SH-SY5Y (cell line): Measurements from ENCODE around the gene EMILIN1.

Experiments used
- GATA2 ChIP-seq: IDR thresholded peaks from 2 replicates; pipeline ENCODE4 v1.6.1; 2011; ENCODE audit warnings: mild to moderate bottlenecking, low read depth, low read length
- GATA3 ChIP-seq: IDR thresholded peaks from 2 replicates; pipeline ENCODE4 v1.6.1; 2011; ENCODE audit warnings: low read depth, mild to moderate bottlenecking, low read length, moderate library complexity

GRCh38 chr2:27080140-27080469 is 1.7 kb downstream of the EMILIN1 start:
- TF ChIP-seq GATA2 = no peak
- no peak for TF ChIP-seq GATA3
